IPS DF 4.7 (cell line): Measurements from ENCODE around the gene MGRN1.

ENCODE experiments used
- DNase-seq: peaks from one replicate; pipeline ENCODE4 v3.0.0-alpha.2; 2013; ENCODE audit warnings: low spot score; ENCODE audit errors: extremely low read depth

Gene MGRN1

DNA sequence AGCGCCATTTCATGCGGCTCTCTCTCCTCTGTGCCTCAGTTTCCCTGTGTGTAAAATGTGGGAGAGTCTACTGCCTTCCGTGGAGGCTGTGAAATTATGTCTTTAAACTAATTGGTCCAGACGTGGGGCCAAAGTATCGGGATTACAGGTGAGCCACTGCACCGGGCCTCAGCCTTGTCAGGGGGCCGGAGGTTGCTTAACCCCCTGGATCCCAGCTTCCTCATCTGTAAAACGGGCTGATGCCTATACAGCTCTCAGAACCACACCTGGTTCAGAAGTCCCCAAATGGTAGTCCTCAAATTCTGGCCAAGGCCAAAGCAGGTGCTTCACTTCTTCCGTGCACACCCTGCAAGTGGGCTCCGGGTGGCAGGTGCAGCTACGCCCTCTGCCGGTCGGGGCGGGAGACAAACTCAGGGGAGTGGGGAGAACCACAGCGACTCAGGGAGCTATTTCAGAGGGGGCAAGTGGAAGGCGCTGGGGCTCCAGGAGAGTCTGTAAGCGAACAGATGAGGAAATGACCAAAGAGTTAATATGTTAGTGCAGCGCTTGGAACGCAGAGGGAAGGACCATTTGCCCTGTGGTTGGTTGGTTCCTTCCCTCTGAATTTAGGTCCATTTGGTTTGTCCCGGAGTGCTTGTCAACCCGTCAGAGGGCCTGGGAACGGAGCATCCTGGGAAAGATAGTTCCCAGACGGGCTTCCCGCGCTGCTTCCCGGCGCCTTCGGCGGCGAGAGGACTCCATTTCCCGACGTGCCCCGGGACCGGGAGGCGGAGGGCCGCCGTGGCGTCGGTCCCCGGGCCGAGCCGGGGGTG, at the start of gene MGRN1:
TSS of gene MGRN1 (plus strand) at position 812 of the 812 bp plus-strand sequence. CDS start 135 bp downstream, outside the sequence.
- peak; percentile 91 for DNase-seq

- no peak for DNase-seq
These were observed 49.5 kb upstream of the MGRN1 start for GRCh38 chr16:4574919-4575705.

DNA sequence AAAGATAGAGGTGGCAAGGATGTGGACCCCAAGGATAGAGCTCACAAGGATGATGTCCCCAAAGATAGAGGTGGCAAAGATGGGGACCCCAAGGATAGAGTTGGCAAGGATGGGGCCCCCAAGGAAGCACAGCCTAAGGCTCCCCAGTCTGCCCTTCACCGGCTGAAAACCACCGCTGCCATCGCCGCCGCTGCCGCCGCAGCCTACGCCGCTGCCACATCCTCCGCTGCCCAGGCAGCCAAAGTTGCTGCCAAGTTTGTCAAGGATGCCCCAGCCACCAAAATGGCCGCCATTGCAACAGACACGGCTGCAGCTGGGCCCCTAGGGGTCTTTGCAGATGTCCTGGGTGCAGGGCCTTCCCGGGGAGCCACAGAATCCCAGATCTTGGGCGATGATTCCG, 48.6 kb upstream of the MGRN1 start:
- DNase-seq = no peak

GRCh38 chr16:4578961-4579530, 45.6 kb upstream of the MGRN1 start:
- no peak for DNase-seq

DNA sequence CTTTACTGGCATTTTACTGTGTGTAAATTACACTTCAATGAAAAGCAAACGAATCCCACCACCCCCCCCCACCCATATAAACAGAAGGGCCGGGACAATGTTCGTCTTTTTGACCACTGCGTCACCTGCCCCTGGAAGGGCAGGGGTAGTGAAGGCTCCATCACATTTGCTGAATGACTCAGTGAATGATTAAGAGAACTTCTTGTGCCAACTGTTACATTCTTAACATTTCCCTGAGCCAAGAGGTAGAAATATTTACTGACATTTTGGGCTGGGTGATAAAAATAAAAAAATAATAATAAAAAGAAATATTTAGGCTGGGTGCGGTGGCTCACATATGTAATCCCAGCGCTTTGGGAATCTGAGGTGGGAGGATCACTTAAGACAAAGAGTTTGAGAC, 44.4 kb upstream of the MGRN1 start:
- no peak for DNase-seq

GRCh38 chr16:4583906-4584305, 40.7 kb upstream of the MGRN1 start:
- no peak for DNase-seq

GRCh38 chr16:4586291-4586690, 38.3 kb upstream of the MGRN1 start:
- no peak for DNase-seq

DNA sequence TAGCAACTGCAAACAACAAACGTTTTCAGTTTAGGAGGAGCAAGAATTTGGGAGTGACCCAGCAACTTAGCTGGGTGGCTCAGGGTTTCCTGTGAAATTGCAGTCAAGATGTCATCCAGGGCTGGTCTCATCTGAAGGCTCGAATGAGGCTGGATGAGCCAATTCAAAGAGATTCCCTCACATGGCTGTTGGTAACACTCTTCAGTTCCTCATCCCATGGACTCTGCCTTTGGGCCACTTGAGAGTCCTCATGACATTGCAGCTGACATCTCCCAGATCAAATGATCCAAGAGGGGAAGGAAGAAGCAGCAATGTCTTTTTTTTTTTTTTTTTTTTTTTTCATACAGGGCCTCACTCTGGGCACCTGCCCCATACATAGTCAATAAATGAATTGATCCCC, 36.2 kb upstream of the MGRN1 start:
- DNase-seq = no peak

- no peak for DNase-seq
These were observed 35.7 kb upstream of the MGRN1 start for GRCh38 chr16:4588961-4589360.

GRCh38 chr16:4591191-4591590, 33.4 kb upstream of the MGRN1 start:
- DNase-seq = no peak

DNA sequence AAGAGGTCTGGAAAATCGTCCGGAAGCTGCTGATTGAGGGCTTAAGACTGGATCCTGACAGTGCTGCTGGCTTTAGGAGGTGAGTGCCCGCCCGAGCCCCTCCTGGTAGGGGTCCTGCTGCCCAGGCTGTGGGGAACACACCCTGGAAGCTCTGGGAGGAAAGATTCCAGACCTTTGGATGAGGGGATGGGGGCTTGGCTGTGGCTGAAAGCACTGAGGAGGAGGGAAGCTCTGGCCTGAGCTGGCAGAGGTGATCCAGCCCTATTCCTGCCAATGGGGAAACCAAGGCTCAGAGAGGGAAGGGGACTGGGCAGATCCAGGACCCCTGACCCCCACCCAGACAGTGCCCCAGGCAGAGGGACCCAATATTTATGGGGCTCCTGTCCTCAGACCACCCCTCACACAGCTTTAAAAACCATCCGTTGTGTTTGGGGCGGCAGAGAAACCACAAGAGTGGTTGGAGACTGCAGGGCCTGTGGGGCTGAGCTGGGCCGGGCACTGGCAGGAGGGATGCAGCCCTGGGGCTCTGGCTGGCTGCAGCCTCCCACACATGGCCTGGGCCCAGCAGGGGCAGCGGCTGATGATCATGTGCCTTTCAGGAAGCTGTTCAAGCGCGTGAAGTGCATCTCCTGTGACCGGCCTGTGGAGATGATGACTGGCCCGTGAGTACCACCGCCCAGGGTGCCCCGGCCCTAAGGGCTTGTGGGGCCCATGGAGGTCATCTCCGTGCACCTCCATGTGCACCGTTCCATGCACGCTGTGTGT, 32.7 kb upstream of the MGRN1 start:
- no peak for DNase-seq

- DNase-seq = no peak
These were observed 31.5 kb upstream of the MGRN1 start for GRCh38 chr16:4593086-4593485.

GRCh38 chr16:4594433-4595410, 29.9 kb upstream of the MGRN1 start:
- no peak for DNase-seq

GRCh38 chr16:4597174-4597573, 27.5 kb upstream of the MGRN1 start:
- no peak for DNase-seq

- DNase-seq = no peak
These were observed 25.6 kb upstream of the MGRN1 start for GRCh38 chr16:4599037-4599436.

GRCh38 chr16:4599545-4599944, 25.1 kb upstream of the MGRN1 start:
- DNase-seq = no peak

DNA sequence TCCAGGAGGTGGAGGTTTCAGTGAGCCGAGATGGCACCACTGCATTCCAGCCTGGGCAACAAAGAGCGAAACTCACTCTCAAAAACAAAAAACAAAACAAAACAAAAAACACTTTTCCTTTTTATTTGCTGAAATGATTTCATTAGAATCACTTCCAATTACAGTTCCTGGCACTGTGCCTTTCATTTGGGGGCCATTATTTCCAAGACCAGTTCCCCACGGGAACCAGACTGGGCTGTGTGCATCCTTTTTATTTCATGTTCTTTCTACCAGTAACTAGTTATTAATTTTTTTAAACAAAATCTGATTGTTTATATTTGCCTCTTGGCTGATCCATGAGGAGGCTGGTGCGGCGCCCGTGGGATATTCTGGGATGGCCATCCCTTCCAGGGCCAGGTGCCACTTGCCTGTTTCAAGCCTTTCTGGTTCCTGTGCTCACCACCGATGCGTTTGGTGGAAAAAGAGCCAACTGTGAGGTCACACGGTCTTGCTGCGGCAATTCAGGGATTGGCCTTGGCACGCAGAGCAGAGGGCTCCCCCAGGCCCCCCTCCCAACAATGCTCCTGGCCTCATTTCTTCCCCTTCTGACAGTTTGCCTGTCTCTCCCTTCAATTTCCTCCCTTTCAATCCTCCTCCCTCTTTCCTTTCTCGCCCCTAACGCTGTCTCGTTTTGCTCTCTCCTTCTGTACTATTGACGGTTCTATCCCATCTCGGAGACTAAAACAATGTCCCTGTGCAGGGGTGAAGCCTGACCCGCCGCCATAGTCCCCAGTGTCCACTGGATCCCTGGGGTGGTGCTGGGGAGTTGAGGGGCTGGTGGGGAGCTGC, 23.4 kb upstream of the MGRN1 start:
- no peak for DNase-seq

DNA sequence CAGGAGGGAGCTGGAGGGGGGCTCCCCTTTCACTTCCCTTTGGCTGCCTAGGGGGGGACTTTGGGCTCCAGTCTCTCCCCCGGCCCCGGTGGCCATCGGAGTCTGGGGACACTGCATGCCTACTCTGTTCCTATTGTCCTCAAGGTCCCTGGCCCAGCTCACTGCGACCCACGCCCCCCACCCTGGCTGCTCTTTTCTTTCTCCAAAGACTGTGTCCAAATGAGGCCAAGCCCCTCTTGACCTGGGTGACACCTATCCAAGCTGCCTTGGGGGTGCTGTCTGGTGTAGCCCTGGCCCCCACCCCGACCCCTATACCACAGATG, 22.8 kb upstream of the MGRN1 start:
- DNase-seq = no peak

- DNase-seq = no peak
These were observed 22.3 kb upstream of the MGRN1 start for GRCh38 chr16:4602331-4602730.
